ENCODE data around the gene MORC2.

The MORC2 gene

GRCh38 chr22:30948930-30949342, 19.6 kb downstream of the MORC2 start:
- DNase-seq = no peak

GRCh38 chr22:30947816-30948454, 20.6 kb downstream of the MORC2 start:
- DNase-seq = no peak

GRCh38 chr22:30947173-30947815, 21.3 kb downstream of the MORC2 start:
- DNase-seq = no peak

GRCh38 chr22:30946354-30946753, 22.2 kb downstream of the MORC2 start:
- DNase-seq = no peak

GRCh38 chr22:30945653-30946052, 22.9 kb downstream of the MORC2 start:
- no peak for DNase-seq

DNA sequence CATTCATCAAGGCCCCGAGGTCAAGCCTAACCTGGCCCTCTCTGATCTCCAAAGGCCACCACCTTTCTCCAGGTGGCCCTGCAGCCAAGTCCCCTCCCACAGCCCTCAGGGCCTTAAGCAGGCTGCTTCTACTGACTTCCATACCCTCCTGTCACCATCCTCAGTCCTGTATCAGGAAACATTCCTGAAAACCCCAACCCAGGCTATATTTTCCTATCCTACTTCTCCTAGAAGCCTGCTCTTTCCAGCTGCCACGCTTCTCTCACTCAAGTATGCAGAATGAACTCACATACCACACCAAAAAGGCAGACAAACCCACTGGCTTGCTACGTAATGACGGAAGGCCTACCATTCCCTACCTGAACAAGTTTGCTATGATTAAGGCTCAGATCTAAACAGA, 23.6 kb downstream of the MORC2 start:
- no peak for DNase-seq

GRCh38 chr22:30943368-30943767, 25.2 kb downstream of the MORC2 start:
- no peak for DNase-seq

DNA sequence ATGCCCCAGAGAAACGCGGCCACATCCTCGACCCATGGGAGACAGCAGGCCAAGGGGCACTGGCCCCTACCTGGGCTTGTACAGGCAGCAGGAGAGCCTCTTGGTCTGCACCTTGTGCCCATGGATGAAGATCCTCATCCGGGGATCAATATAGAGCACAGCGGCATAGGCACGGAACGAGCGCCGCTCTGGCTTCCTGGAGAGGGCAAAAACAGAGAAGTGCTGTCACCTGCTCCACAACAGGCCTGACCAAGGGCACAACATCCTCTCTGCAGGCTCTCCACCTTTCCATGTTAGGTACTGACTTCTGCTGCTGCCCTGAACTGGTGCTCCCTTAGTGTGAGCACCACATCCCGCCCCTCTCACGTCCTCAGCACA, 27.2 kb downstream of the MORC2 start:
- DNase-seq = no peak

DNA sequence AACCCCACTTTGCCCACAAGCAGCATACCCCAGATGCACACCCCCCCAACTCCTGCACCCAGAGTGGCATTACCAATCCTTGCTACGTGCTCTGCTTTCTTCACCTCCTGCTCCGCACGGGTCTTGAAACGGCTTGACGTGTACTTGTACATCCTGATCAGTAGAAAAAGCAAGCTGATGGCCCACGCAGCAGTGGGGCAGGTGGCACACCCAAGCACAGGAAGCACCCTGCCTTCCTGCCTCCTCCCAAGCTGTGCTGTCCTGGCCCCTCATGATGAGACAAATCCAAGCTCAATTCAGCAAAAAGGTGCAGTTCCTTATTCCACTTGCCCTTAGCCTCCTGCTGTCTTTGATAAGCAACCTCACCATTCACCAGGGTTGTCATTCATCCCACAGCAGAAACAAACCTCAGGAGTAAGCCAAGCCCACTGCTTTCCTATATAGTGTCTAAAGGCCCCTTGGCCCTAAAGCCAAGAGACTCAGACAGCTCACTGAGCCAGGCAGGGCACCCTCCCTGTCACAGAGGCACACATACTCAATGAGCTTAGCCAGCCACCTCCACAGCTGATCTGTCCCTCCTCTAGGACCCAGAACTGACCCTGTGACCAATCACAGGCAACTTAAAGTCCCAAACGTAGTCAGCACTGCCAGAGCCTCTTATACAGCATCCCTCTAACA, 27.8 kb downstream of the MORC2 start:
- DNase-seq = no peak

- DNase-seq = no peak
Observed at GRCh38 chr22:30934053-30934452, 34.5 kb downstream of the MORC2 start.

DNA sequence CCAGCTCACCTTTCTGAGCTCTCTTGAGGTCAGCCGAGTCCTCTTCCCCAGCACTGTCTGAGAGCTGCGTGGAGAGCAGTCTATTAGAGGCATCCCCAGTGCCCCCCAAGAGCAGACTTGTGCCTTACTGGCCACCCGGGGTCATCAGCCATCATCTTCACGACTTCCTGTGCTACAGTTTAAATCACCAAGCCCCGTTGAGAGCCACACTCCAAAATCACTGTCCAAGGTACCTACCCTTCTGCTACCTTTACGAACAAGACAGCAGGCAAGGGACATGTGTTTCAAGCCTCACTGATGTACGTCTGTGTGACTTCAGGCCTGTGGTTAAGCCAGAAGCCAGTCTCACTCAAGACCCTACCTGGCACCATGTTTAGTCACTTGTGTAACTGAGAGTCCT, 35.1 kb downstream of the MORC2 start:
- no peak for DNase-seq

- no peak for DNase-seq
Observed at GRCh38 chr22:30932661-30933060, 35.9 kb downstream of the MORC2 start.

GRCh38 chr22:30931541-30932300, 36.9 kb downstream of the MORC2 start:
- no peak for DNase-seq

- DNase-seq = no peak
Observed at GRCh38 chr22:30930228-30930627, 38.3 kb downstream of the MORC2 start.

GRCh38 chr22:30928401-30928800, 40.2 kb downstream of the MORC2 start:
- no peak for DNase-seq

GRCh38 chr22:30927806-30928205, 40.8 kb downstream of the MORC2 start:
- no peak for DNase-seq

DNA sequence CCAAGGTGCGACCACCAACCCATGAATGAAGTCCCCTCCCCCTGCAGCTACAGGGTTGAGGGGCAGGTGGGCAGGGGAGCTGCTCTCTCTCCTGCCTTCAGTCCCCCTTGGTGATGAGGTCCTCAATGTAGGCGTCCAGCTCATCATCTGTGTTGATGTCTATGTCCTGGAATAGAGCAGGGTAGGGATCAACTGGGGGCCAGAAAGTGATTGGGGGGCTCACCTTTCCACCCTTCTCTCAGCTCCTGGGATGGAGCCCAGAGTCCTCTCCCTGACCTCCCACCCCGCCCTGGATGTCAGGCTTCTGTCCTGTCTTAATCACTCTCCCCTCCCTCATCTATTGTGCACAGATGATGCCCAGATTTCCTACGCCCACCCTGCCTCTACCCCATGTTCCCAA, 41.9 kb downstream of the MORC2 start:
- DNase-seq = no peak

DNA sequence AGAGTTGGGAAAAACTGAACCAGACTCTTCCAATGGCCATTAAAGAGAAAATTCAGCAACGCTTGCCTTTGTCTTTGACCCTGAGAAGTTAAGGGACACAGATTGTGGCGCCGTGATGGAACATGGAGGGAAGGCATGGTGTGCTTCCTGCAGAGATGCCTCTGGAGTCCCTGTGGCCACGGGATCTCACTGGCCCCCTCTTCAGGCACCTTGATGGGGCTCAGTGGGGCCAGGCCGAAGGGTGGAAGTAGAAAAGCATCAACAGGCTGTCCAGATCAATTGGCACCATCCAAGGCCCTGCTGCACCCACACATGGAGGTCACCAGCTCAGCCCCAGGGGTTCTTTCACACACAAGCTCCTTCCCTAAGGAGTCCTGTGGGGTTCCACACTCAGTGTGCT, 42.9 kb downstream of the MORC2 start:
- DNase-seq = no peak

DNA sequence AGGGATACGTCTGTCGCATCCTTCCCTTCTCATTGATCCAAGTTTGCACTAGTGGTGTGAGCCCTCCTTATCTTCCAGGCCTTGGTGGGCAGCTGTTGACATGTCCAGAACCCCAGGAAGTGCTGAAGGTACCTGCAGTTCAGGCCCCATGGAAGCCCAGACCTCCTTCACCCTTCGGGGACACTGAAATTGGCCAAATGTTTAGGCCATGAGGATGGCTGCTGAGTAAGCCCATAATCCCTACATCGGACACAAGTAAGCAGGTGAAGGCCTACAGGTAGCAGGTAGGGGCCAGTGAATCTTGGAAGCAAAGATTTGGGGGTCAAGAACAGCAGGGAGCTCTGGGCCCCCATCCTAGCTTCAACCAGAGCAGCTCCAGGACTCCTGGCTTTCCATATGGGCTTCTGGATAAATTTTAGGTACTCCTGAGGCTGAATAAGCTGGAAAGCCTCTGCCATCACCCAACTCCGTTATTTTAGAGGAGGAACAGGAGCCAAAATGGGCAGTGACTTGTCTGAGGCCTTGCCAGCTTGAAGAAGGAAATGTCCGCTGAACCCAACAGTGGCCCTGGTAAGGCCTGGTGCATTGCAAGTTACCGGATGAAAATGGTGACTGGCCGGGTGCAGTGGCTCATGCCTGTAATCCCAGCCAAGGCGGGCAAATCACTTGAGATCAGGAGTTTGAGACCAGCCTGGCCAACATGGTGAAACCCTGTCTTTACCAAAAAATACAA, 45.2 kb downstream of the MORC2 start:
- DNase-seq = no peak

- peak; percentile 14 to 77 for DNase-seq
Observed at GRCh38 chr22:30922151-30922611, 46.4 kb downstream of the MORC2 start.

GRCh38 chr22:30921108-30921507, 47.5 kb downstream of the MORC2 start:
- no peak for DNase-seq

DNA sequence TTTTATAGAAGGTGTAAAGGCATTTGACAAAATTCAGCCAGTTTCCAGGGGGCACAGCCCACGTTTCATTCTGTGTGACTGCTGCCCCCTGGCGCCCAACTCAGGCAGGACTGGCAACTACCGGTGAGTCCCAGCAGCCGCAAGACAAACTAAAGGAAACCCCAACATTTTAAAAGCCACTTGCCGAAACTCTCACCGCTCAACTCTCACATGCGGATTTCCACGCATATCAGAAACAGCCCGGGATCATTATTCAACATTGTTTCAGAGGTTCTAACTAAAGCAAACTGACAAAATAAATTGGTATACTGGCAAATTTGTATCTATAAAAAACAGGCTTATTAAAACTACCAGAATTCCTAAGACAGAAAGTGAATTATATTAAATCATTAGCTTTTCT, 48.2 kb downstream of the MORC2 start:
- DNase-seq = peak; percentile 23 to 47

DNA sequence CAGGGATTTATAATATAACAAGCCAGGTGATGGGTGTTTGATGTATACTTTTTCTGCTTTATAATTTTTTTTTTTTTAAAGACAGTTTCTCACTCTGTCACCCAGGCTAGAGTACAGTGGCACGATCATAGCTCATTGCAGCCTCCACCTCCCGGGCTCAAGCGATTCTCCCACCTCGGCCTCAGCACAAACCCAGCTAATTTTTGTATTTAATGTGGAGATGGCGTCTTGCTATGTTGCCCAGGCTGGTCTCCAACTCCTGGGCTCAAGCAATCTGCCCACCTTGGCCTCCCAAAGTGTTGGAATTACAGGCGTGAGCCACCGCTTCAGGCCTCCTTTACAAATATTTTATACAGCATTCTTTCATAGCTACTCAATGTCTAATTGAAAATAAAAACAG, 48.6 kb downstream of the MORC2 start:
- no peak for DNase-seq

All from bone marrow (tissue), 2 donors.